ENCODE measurements around the gene SORCS2. TPM values are rescaled to one million over a fixed set of nuclear protein-coding genes. Genes with fewer than 3 reads are reported as not detected.
A peak's percentile ranks its signal among the peaks of the same experiment; 100 is the strongest.

Gene SORCS2
- total and polyA plus RNA-seq, 2 of the 8 experiments (the other 6 are each of a cell fraction or from before 2014, with no cell fraction given) = 0.36 to 1.8 TPM

DNA sequence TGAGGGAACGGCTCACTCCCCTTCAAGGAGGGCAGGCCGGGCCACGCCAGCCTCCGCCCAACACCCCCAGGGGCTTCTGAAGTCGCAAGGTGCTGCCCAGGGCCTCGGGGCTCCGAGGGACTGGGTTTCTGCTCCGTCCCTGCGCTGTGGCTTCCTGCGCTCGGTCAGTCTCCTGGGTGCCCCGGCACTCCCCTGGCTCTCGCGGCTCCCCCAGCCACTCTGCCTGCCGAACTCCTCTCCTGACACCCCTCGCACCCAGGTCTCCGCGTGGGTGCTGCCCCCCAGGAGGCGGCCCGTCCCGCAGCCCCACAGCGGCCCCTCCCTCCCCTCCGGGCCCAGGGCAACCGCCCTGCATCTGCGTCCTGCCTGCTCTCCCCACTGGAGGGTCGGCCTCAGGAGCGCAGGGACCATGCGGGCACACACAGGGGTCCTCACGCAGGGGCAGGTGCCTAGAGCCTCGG lies 595.4 kb downstream of the SORCS2 start:
- Histone ChIP-seq H3K27me3 (replicated peaks in 1 of 4; ENCODE audit: control insufficient read depth in 3 of 4, extremely low read depth in 1 of 4, insufficient read depth in 3 of 4, low read length in 3 of 4) (no peaks in the 10 kb centered on the region), H4K8ac (ENCODE audit: extremely low read depth, insufficient read depth, low read length) (peak overlapping the region; percentile 53; the same call in 1 of the 2 replicates), H3K14ac (ENCODE audit: insufficient read length) (no peak overlapping the region), H4K5ac (ENCODE audit: insufficient read length, low read depth, low read length) (no peak overlapping the region), H3K23me2 (ENCODE audit: low read depth, low read length) (no peaks in the 10 kb centered on the region), H3K79me2 (ENCODE audit: control insufficient read depth in 1 of 2, insufficient read depth in 2 of 2, low read length in 2 of 2) (no peaks in the 10 kb centered on the region), H4K20me1 (replicated peaks in 1 of 2; ENCODE audit: control insufficient read depth in 1 of 2, insufficient read depth in 2 of 2, low read length in 2 of 2) (peaks cover 0 to 2% of the 10 kb centered on the region in 2 experiments), H3K79me1 (ENCODE audit: low read depth, low read length) (no peaks in the 10 kb centered on the region), H2BK5ac (ENCODE audit: low read depth, low read length) (peak overlapping the region; percentile 24; the same call in 1 of the 2 replicates), H3K9me3 (ENCODE audit: insufficient read depth in 2 of 2, low read depth in 1 of 2, low read length in 1 of 2) (no peaks in the 10 kb centered on the region), H2BK12ac (ENCODE audit: low read depth, low read length) (no peak overlapping the region), H4K91ac (replicated peaks; ENCODE audit: insufficient read length, low read length) (no peak overlapping the region), H3K9ac (replicated peaks in 1 of 4; ENCODE audit: extremely low read depth in 1 of 4, low read depth in 3 of 4, low read length in 3 of 4) (no peak overlapping the region), H3K18ac (ENCODE audit: extremely low read depth, low read length) (no peak overlapping the region), H3K23ac (ENCODE audit: insufficient read length) (no peak overlapping the region), H3K56ac (replicated peaks; ENCODE audit: insufficient read length, low read depth, low read length) (no peak overlapping the region), H2BK15ac (ENCODE audit: low read length) (no peak overlapping the region), H3K36me3 (ENCODE audit: control insufficient read depth in 2 of 4, insufficient read depth in 4 of 4, low read length in 3 of 4) (peaks cover 0 to 3% (median 0%) of the 10 kb centered on the region in 4 experiments; a peak in 2 of 8 replicates), H2BK20ac (ENCODE audit: low read length) (no peak overlapping the region), H2AFZ (ENCODE audit: low read length) (no peak overlapping the region), H3K4ac (replicated peaks; ENCODE audit: insufficient read length, low read depth, low read length) (no peak overlapping the region), H3K4me2 (ENCODE audit: insufficient read depth in 1 of 2, low read depth in 2 of 2, low read length in 2 of 2) (no peak overlapping the region), H3K4me1 (replicated peaks in 1 of 4; ENCODE audit: control insufficient read depth in 3 of 4, insufficient read depth in 4 of 4, low read length in 3 of 4) (no peaks in the 10 kb centered on the region), H2BK120ac (replicated peaks; ENCODE audit: low read depth, low read length) (no peak overlapping the region), H3K27ac (ENCODE audit: low read depth, low read length) (no peak overlapping the region), H3K4me3 (ENCODE audit: extremely low read depth in 1 of 4, insufficient read depth in 2 of 4, low read depth in 3 of 4, low read length in 4 of 4) (no peak overlapping the region), H2AK5ac (ENCODE audit: low read depth, low read length) (no peak overlapping the region)
- POLR2A ChIA-PET (ENCODE audit: partially characterized antibody) = no interaction called here
- DNase-seq (ENCODE audit: low read depth in 1 of 2, low spot score in 2 of 2) = no peak
- FAIRE-seq = no peak
- CTCF ChIA-PET (ENCODE audit: partially characterized antibody) = interaction anchor here (1.3 to 1.4 kb wide), 2 partner anchors 15 to 229 kb away, joined by 4 to 8 read pairs; no protein-coding TSS in a partner anchor
- 83% methylated on average over 16 of the region's 30 CpGs; no CpG with 5 or more reads in 1 of the 2 experiments for WGBS, 2 experiments (ENCODE audit: extremely low coverage in 1 of 2, insufficient coverage in 1 of 2, insufficient read length in 1 of 2, insufficient replicate concordance in 2 of 2, low coverage in 1 of 2, low lambda C conversion rate in 2 of 2, missing lambda C conversion rate in 1 of 2)
- TF ChIP-seq NANOG (IDR thresholded peaks at IDR 0.05; ENCODE audit: insufficient read depth, low read depth, low read length, poor library complexity, severe bottlenecking) (no peak), RXRA (IDR thresholded peaks at IDR 0.05; ENCODE audit: insufficient read depth, low read depth, low read length) (no peak)
